HG02981 (cell line): ENCODE results near the gene DNAJB4.
"Not testable (repeated sequence)": the region's sequence is repeated elsewhere in the genome, so short reads cannot be mapped to it uniquely, and the experiment has no call there.

Experiments used
- ATAC-seq: cut with Tn5 transposase; IDR thresholded peaks from one replicate; pipeline ENCODE4 v1.9.1; 2021; ENCODE audit warnings: mild to moderate bottlenecking, moderate library complexity; ENCODE audit not compliant: unreplicated experiment

The DNAJB4 gene

GRCh38 chr1:78004719-78005447 is at the start of gene DNAJB4:
DNAJB4 (plus strand) TSS chr1:78004939; CDS start chr1:78005111, 172 bp downstream.
- peak; percentile 98 for ATAC-seq

DNA sequence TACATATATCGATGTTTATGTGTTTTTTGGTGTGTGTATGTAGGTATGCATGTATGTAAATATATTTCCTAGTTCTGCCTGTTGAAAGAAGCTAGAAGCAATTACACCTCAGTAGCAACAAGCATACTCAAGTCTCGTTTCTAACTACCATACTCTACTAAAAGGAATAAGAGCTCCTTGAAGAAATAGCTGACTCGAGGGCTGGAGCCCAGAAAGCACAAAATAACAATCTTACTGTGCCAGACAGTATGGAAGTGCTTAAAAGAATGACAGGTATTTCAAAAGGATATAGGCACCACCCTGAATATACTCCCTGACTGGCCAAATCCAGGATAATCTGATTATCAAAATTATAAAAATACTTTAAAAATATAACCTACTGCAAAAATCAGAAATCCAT is 49.0 kb upstream of the DNAJB4 start:
- no peak for ATAC-seq

DNA sequence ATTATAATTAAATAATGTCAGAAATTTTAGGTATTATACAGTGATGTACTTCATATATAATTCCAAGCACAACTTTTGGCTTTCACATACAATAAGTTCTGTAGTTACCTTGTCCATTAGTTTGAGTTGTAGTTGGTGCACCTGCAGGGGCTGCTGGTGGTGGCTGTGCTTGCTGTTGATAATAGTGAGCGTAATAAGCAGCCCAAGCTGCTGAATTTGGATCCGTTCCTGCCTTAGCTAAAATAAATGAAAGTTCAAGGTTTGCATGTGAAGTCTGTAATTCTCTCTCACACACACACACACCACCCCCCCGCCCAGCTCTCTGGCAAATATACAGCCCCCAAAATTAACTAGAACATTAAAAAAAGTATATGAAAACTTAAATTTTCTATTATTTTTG is 48.3 kb upstream of the DNAJB4 start:
- no peak for ATAC-seq

GRCh38 chr1:77958391-77958790 is 46.3 kb upstream of the DNAJB4 start:
- no peak for ATAC-seq

DNA sequence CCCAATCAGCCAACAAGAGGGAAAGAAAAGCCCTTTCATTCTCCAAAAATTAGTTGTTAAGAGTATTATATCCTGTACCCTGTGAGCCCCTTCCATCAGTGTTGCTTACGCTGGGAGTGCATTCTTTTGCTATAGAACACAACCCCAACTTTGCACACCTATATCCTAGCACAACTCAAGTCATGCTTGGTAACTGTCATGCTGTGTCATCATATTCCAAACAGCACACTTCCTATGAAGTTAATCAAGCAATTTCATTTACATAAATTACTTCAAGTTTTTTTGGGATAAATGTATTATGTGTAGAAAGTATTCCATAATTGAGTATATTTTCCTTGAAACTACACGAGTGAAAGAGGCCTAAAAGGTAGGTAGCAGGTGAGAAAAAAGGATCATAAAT is 45.9 kb upstream of the DNAJB4 start:
- ATAC-seq, result no peak

DNA sequence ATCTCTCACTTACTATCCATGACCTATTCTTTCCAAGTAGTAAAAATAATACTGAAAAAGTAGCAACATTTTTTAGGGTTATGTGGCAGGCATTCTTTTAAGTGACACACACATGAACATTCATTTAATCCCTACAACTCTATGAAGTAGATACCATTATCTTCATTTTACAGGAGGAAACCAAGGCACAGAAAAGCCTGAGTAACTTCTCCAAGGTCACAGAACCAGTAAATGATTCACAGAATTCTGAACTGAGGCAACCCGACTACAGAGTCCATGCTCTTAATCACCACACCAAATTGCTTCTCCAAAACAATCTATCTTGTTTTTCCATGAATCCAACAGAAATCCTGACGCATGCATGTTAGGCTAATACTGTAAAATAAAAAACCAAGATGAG is 43.3 kb upstream of the DNAJB4 start:
- no peak for ATAC-seq

GRCh38 chr1:77966291-77966690 is 38.4 kb upstream of the DNAJB4 start:
- no peak for ATAC-seq

- no peak for ATAC-seq
These were observed 34.5 kb upstream of the DNAJB4 start for GRCh38 chr1:77970192-77970591.

DNA sequence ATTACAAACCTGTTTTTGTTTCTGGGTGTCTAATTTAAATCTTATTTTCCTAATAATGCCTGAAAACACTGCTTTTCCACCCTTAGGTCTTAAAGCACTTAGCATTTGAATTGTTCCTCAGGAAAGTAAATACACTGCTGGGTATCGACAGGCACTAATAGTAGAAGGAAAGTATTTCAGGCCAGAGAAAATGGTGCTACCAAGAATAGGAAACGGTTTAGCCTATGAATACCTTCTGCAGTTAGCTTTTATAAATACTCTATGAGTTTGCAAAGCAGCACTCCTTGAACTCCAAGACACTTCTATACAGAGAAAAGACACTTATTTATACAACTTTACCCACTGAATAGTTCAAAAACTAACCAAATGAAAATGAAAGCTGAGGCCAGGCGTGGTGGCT is 32.7 kb upstream of the DNAJB4 start:
- no peak for ATAC-seq

GRCh38 chr1:77975386-77975785 is 29.4 kb upstream of the DNAJB4 start:
- no peak for ATAC-seq

DNA sequence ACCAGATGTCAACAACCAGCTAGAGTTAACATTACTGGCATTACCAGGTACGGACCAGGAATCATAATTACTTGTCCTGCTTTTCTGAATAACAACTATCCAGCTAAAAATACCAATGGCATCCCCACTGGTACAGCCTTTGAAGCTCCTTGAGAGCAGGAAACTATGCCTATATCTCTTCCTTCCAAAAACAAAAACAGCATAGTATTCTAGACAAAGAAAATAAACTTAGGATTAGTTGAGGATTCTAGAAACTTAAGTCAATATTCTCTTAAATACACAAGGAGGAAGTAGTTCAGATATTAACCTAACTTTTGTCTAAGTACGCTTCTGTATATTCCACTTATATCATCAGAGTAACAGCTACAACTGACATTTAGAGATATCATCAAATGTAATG is 28.8 kb upstream of the DNAJB4 start:
- ATAC-seq, result no peak

DNA sequence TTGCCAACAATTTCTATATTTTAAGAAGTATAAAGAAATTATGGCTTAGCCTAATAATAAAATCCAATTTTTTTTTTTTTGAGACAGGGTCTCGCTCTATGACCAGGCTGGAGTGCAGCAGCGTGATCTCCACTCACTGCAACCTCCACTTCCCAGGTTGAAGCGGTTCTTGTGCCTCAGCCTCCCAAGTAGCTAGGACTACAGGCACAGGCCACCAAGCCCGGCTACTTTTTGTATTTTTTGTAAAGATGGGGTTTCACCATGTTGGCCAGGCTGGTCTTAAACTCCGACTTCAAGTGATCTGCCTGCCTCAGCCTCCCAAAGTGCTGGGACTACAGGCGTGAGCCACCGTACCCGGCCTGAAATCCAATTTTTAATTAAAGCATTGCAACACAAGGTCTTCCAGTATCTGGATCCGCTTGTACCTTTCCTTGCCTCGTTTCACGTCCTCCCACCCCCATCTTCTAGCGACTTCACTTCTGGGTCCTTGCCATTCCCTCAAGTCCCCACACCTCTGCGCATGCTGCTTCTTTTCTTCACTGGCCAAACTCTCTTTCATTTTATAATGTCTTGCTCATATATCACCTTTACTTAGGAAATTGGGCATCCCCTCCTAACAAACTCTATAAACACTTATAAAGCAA is 28.2 kb upstream of the DNAJB4 start:
- ATAC-seq, result no peak

GRCh38 chr1:77977989-77978292 is 26.8 kb upstream of the DNAJB4 start:
- no peak for ATAC-seq

- peak; percentile 68 for ATAC-seq
These were observed 26.3 kb upstream of the DNAJB4 start for GRCh38 chr1:77978293-77978968.

DNA sequence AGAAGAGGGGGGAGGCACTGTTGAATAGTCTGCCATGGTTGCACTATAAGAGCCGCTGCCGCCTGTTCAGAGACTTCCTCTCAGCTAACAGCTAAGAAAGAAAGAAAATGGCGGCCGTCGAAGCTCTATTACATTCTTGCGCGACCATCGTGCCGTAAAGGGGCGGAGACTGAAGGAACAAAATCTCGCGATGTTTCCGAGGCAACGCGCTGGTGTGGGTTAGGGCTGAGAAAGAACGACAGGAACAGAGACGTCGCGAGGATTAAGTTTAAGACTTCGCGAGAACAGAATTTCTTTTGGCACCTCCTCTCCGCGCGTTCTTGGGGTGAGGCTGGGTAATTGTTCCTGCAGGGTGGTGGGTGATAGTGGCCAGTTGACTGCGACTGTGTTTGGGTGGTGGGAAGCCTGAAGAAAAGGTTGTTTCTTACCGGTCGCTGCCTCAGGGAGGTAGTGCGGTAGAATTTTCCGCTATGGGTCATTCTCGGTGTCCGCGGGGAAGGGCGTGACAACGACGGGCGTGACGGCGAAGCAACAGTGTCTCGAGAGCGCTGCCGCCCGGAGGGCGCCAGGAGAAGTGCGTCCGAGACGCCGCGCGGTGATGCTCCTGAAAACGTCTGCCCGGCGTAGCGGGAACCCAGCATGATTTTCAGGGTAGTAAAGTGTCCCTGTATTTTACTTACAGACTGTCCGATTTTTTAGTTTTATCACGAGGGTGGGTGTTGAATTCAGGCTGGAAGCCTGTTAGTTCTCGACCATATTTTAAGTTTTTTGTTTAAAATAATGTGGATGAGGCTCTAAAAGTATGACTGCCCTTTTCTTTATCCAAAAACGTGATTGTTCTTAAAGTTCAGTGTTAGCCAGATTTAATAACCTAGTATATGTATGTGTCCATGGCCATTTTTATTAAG is 25.5 kb upstream of the DNAJB4 start, which contains the start of gene FUBP1:
Gene FUBP1 (minus strand): TSS at position 104 of the 908 bp plus-strand sequence. CDS start 68 bp downstream, at position 36.
- ATAC-seq, result peak; percentile 71

DNA sequence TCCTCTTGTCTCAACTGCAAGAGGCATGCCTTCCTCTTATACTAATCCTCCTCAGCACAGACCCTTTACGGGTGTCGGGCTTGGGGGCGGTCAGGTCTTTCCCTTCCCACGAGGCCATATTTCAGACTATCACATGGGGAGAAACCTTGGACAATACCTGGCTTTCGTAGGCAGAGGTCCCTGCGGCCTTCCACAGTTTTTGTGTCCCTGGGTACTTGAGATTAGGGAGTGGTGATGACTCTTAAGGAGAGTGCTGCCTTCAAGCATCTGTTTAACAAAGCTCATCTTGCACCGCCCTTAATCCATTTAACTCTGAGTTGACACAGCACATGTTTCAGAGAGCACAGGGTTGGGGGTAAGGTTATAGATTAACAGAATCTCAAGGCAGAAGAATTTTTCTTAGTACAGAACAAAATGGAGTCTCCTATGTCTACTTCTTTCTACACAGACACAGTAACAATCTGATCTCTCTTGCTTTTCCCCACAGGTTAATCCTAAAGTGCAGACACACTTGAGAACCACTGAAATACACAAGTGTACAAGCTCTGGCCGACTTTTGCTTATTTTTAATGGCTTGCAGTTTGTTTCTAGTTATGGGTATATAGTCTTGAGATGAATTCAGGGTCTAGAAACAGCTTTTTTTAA is 21.3 kb upstream of the DNAJB4 start:
- ATAC-seq, result not testable (repeated sequence)

DNA sequence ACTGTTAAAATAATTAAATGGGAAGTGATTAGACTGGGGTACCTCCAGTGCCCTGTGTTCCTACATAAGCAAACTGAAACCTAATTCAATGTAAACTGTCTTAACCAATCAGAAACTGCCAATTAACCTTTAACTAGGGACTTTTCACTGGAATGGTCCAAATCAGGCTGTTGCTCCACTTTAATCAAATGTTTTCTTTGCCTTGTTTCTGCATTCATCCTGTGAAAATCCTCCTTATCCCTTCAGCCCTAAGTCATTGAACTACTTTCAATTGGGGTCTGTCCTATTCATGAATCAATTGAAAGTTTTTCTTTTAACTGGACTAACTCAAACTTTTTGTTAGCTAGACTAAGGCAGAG is 20.8 kb upstream of the DNAJB4 start:
- no peak for ATAC-seq

DNA sequence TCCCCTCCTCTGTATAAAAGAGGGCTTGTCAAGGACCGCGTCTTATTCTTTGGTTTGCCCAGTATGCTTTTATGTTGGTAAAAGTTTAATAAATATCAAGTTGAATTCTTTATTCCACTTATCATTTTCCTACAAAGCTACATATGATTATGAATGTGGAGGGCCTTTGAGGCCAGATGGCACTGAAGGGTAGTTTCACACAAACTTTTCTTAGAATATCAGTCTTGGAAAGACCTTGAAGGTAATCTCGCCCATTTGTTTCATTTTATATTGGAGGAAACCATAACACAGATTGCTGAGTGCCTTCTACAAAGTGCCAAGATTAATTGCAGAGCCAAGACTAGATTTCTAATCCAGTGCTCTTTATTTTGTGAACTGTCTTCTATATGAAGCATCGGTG is 20.1 kb upstream of the DNAJB4 start:
- no peak for ATAC-seq

DNA sequence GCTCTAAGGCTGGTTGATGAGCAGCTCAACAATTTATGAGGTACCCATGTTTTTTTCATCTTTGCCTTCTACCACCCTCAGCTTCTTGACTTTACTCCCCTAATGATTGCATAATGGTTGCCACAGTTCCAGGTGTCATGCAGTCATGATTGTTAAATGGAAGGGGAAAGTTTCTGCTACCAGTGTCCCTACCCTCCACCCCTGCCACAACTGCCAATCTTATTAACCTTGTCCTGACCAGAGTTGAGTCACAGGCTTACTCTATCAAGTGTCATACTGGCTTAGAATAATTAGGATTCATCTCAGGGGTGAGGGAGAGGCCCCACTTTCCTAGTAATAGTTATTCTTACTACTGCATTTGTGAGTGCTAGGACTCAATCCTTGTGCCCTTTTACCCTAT is 17.9 kb upstream of the DNAJB4 start:
- ATAC-seq, result no peak

- ATAC-seq, result no peak
These were observed 16.8 kb upstream of the DNAJB4 start for GRCh38 chr1:77987919-77988318.

DNA sequence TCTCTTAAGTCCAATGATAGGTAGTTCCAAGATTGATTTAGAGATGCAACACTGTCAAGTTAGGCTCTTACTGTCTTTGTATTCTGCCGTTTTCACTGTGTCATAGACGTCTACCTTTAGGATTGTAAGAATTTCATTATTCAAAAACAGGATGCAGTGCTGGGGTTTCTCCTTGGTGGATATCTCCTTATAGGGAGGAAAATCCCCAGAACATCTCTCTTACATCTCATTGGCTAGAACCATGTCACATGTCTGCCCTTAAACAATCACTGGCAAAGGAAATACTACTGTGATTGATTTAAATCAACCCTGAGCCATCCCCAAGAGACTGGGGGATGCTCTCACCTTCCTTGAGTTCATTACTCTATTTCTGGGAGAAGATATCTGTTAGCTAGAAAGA is 15.0 kb upstream of the DNAJB4 start:
- ATAC-seq, result no peak
